ENCODE data around the gene SPANXN2.
"Not testable (repeated sequence)": the region's sequence is repeated elsewhere in the genome, so short reads cannot be mapped to it uniquely, and the experiment has no call there.

SPANXN2 gene

GRCh38 chrX:143720652-143721051 lies at the start of gene SPANXN2:
TSS of gene SPANXN2 (minus strand) at chrX:143720752. CDS start at chrX:143720668, 84 bp downstream.
- DNase-seq = not testable (repeated sequence)

GRCh38 chrX:143768976-143769375 lies 48.4 kb upstream of the SPANXN2 start:
- DNase-seq = no peak

GRCh38 chrX:143767789-143768188 lies 47.2 kb upstream of the SPANXN2 start:
- DNase-seq = not testable (repeated sequence)

- DNase-seq = no peak
Measured at GRCh38 chrX:143757887-143758286, 37.3 kb upstream of the SPANXN2 start.

- no peak for DNase-seq
Measured at GRCh38 chrX:143757375-143757774, 36.8 kb upstream of the SPANXN2 start.

GRCh38 chrX:143754183-143754582 lies 33.6 kb upstream of the SPANXN2 start:
- no peak for DNase-seq

- DNase-seq = no peak
Measured at GRCh38 chrX:143733866-143734265, 13.3 kb upstream of the SPANXN2 start.

- no peak for DNase-seq
Measured at GRCh38 chrX:143726296-143726695, 5.7 kb upstream of the SPANXN2 start.

GRCh38 chrX:143701460-143701859 lies 19.1 kb downstream of the SPANXN2 start:
- no peak for DNase-seq

GRCh38 chrX:143694885-143695284 lies 25.7 kb downstream of the SPANXN2 start:
- no peak for DNase-seq

- no peak for DNase-seq
Measured at GRCh38 chrX:143683486-143683885, 37.1 kb downstream of the SPANXN2 start.

GRCh38 chrX:143674926-143675325 lies 45.6 kb downstream of the SPANXN2 start:
- no peak for DNase-seq

- peak in 1 of 2 donors; percentile 1 for DNase-seq
Measured at GRCh38 chrX:143669395-143669794, 51.2 kb downstream of the SPANXN2 start.

GRCh38 chrX:143664302-143664701 lies 56.2 kb downstream of the SPANXN2 start:
- peak in 1 of 2 donors; percentile 2 for DNase-seq

- DNase-seq = no peak
Measured at GRCh38 chrX:143663755-143664154, 56.8 kb downstream of the SPANXN2 start.

Data from hippocampal formation (tissue), 2 donors.